Astrocyte of the hippocampus (primary cell): ENCODE data around the gene PCDHAC2.
A peak's percentile ranks its signal among the peaks of the same experiment; 100 is the strongest.

Experiments used
- DNase-seq: peaks from one replicate; pipeline ENCODE4 v3.0.0; 2011; ENCODE audit warnings: low read depth, low spot score

Gene PCDHAC2, protein sequence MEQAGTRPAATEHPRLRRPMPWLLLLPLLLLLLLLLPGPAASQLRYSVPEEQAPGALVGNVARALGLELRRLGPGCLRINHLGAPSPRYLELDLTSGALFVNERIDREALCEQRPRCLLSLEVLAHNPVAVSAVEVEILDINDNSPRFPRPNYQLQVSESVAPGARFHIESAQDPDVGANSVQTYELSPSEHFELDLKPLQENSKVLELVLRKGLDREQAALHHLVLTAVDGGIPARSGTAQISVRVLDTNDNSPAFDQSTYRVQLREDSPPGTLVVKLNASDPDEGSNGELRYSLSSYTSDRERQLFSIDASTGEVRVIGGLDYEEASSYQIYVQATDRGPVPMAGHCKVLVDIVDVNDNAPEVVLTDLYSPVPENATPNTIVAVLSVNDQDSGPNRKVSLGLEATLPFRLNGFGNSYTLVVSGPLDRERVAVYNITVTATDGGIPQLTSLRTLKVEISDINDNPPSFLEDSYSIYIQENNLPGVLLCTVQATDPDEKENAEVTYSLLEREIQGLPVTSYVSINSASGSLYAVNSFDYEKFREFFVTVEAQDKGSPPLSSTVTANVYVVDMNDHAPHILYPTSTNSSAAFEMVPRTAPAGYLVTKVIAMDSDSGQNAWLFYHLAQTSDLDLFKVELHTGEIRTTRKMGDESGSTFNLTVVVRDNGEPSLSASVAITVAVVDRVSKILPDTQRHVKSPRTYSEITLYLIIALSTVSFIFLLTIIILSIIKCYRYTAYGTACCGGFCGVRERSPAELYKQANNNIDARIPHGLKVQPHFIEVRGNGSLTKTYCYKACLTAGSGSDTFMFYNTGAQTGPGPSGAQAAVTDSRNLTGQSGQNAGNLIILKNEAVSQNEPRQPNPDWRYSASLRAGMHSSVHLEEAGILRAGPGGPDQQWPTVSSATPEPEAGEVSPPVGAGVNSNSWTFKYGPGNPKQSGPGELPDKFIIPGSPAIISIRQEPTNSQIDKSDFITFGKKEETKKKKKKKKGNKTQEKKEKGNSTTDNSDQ

GRCh38 chr5:140966293-140967225, at the start of gene PCDHAC2:
TSS of gene PCDHAC2 (plus strand) at chr5:140966476. CDS start at chr5:140966767, 291 bp downstream.
- DNase-seq: peak; percentile 68

DNA sequence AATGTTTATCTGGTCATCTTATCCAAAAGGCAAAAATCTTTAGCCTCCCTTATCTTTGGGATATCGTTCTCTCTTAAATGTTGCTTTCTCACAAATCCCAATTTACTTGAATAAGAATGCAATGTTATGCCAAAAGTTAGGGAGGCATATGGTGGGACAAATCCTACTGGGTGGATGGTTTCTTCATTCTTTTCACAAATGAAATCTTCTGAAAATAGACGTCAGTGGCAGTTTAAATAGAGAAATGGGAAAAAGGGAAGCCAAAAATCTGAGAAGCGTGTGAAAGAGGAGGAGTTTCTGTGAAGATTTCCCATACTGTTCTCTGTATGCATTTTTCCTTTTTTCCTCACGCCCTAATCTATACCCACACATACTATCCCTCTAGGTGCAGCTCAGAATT, 42.7 kb upstream of the PCDHAC2 start:
- DNase-seq: no peak

GRCh38 chr5:140925806-140926442, 40.4 kb upstream of the PCDHAC2 start, which contains the start of gene PCDHAC1:
TSS of gene PCDHAC1 (plus strand) at chr5:140926299. CDS start at chr5:140926893, 594 bp downstream.
- DNase-seq: peak; percentile 2

GRCh38 chr5:140926443-140927227, 39.6 kb upstream of the PCDHAC2 start:
- DNase-seq: peak; percentile 83

DNA sequence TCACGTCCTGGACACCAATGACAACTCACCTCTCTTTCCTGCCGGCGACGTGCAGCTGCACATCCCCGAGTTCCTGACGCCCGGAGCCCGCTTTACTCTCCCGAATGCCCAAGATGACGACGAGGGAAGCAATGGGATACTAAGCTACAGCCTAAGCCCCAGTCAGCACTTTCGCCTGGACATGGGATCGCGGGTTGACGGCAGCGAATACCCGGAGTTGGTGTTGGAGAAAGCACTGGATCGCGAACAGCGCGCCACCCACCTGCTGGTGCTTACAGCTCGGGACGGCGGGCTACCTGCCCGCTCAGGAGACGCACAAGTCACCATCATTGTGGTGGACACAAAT, 39.1 kb upstream of the PCDHAC2 start:
- no peak for DNase-seq

DNA sequence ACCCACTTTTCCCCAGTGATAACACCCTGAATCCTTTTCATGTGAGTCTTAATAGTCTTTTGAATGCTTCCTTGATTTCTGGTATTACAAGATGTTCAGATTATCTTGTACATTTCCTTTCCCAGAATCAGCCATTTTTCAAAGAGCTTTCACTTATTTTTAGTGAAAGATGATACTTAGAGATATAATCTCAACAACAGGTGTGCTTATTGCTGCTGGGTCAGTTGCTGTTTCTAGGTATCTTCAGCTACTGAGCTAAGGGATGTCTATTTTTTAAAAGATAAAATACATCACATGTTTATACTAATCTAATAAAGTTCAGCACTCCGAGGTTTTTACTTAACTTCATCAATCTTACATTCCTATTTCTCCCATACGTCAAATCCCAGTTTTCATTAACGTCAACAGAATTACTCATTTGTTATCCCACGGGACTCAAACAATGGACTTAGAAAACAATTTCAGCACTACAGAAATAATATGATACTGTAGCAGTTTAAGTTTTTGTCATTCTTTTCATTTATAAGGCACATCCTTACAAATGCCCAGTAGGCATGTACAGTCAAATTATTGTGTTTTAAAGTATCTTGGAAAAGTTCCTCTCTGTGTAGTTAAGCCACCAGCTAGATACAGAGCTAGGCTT, 31.2 kb upstream of the PCDHAC2 start:
- no peak for DNase-seq

DNA sequence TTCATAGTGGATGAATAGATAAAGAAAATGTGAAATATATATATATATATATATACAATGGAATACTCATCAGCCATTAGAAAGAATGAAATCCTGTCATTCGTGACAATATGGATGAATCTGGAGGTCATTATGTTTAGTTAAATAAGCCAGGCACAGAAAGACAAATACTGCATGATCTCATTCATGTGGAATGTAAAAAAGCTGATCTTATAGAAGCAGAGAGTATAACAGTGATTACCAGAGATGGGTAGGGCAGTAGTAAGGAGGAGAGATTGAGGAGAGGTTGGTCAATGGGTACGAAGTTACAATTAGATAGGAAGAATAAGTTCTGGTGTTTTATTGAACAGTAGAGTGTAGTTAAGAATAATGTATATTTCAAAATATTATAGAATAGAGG, 19.7 kb upstream of the PCDHAC2 start:
- DNase-seq: no peak

DNA sequence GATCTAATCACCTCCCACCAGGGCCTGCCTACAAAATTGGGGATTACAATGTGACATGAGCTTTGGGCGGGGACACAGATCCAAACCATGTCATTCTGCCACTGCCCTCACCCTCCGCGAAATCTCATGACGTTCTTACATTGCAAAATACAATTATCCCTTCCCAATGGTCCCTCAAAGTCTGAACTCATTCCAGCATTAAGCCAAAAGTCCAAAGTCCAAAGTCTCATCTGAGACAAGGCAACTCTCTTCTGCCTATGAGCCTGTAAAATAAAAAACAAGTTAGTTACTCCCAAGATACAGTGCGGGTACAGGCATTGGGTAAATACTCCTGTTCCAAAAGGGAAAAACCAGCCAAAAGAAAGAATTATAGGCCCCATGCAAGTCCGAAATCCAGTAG, 14.6 kb upstream of the PCDHAC2 start:
- DNase-seq: no peak

DNA sequence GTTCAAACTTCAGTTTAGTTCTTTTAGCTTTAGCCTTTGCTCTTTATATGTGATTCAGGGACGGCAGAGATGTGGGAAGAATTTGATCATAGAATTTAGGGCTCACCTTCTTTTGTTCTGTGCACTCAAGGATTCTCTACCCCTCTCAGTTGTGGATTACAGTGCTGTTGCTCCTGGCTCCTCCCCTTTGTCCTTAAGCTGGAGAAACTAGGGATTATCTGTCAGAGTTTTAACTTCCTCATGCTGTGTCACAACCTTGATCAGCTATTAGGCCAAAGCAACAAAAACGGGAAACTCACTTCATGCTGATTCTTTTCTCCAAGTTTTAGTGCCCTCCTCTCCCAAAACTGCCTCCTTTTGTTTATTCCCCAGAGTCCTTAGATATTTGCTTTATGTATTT, 13.0 kb upstream of the PCDHAC2 start:
- DNase-seq: no peak

DNA sequence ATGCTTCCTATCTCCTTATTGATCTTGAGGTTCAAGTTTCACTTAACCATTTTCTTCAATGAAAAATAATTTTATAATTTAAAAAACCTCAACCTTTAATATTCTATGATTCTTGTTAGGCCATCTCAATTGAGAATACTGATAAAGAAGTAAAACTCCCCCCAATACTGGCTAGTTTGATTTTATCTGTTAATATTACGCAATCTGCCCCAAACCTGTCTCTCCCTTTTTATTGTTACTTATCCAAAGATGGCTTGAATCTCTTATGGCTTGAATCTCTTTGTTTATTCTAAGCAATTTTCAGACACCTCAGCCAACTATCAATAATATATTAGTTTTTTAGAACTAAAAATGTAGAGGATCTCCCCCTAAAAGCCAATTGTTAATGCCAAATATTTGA, 4.1 kb upstream of the PCDHAC2 start:
- no peak for DNase-seq

- no peak for DNase-seq
Measured at GRCh38 chr5:140964356-140964755, 1.9 kb upstream of the PCDHAC2 start.

- no peak for DNase-seq
Measured at GRCh38 chr5:140965905-140966292, 377 bp upstream of the PCDHAC2 start.

DNA sequence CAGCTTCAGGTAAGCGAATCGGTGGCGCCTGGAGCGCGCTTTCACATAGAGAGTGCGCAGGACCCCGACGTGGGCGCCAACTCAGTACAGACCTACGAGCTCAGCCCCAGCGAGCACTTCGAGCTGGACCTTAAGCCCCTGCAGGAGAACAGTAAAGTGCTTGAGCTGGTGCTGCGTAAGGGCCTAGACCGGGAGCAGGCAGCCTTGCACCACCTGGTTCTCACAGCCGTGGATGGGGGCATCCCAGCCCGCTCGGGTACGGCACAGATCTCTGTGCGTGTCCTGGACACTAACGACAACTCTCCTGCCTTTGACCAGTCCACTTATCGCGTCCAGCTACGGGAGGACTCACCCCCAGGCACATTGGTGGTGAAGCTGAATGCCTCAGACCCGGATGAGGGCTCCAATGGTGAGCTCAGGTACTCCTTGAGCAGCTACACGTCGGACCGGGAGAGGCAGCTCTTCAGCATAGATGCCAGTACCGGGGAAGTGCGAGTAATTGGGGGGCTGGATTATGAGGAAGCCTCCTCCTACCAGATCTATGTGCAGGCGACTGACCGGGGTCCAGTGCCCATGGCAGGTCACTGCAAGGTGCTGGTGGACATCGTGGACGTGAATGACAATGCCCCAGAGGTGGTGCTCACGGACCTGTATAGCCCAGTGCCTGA, 1.1 kb downstream of the PCDHAC2 start:
- DNase-seq: no peak

DNA sequence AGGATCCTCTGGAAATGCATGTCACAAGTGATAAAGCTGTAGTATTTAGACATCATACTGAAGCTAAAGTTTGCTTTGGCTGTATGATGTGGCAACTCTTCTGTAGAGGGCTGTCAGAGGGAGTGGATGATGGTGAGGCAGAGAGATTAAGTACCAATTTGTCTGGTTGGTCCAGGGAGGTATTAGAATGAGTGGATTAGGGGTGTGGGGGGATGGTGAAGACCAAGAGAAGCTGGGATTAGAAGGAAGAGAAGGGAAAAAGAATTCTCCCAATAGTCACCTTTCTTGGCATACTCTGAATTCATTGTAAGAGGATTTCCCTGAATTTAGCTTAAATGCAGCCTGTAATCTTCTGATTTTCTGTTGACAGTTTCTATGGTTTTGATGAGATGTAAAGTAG, 3.6 kb downstream of the PCDHAC2 start:
- no peak for DNase-seq

DNA sequence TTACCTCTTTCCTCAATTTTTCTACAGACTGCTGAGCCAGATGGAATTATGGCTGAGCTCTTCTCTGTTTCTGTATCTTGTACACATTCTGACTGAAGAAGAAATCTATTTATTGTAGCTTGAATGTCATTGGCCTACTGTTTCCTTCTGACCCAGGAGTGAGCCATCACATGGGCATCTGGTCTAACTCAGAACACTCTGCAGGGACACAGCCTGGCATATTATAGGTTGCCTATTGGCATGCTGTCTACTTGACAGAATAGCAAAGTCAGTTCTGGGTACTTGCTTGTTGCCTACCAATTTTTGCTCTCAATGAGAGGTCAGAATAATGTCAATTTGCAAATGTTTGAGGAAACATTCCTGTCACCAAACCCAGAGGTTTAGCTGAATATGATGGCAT, 7.3 kb downstream of the PCDHAC2 start:
- DNase-seq: no peak

DNA sequence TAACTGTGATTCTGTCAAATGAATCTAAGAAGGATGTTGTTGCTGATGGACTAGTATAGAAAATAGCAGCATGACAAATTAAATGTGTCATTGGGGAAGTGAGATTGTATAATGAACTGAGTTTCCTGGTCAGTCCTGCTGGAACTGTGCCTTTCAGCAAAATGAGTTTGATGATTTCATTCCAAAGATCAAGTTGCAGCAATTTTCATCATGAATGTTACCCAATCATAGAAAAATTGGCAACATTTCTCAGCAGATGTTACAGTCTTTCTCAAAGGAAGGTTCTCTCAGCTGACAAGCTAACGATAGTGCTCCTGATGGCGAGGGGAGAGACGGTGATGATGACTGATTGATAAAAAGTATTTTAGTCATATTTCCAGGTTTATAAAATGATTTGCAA, 10.7 kb downstream of the PCDHAC2 start:
- no peak for DNase-seq

GRCh38 chr5:140978260-140978659, 12.0 kb downstream of the PCDHAC2 start:
- DNase-seq: no peak

GRCh38 chr5:140978983-140979382, 12.7 kb downstream of the PCDHAC2 start:
- no peak for DNase-seq

GRCh38 chr5:140982083-140982716, 15.9 kb downstream of the PCDHAC2 start:
- DNase-seq: no peak
